Osteoblast (primary cell): ENCODE data around the gene SCAND1. TPM values are rescaled to one million over a fixed set of nuclear protein-coding genes. Genes with fewer than 3 reads are reported as not detected.
"Not testable (repeated sequence)": the region's sequence is repeated elsewhere in the genome, so short reads cannot be mapped to it uniquely, and the experiment has no call there.

ENCODE experiments used
- DNase-seq: peaks from one replicate; pipeline ENCODE4 v3.0.0; 2011; ENCODE audit warnings: low spot score, mixed read lengths; ENCODE audit not compliant: insufficient read length; ENCODE audit errors: missing footprints
- H2AFZ ChIP-seq: 2 replicates; pipeline ENCODE4 v1.6.0; 2011; ENCODE audit warnings: mild to moderate bottlenecking, low read length
- H3K27ac ChIP-seq: 2 replicates; pipeline ENCODE4 v1.5.1; 2011; ENCODE audit warnings: mild to moderate bottlenecking, low read depth, low read length, moderate library complexity
- H3K27me3 ChIP-seq: 2 replicates; pipeline ENCODE4 v1.6.0; 2012; ENCODE audit warnings: mild to moderate bottlenecking, control low read depth, inconsistent platforms, low read length, moderate library complexity; ENCODE audit not compliant: insufficient read depth
- H3K36me3 ChIP-seq: 2 replicates; pipeline ENCODE4 v1.5.1; 2011; ENCODE audit warnings: mild to moderate bottlenecking, low read length, control low read depth, moderate library complexity; ENCODE audit not compliant: insufficient read depth
- H3K4me1 ChIP-seq: 2 replicates; pipeline ENCODE4 v1.5.1; 2011; ENCODE audit warnings: mild to moderate bottlenecking, low read length, control low read depth, moderate library complexity; ENCODE audit not compliant: insufficient read depth
- H3K4me2 ChIP-seq: 2 replicates; pipeline ENCODE4 v1.6.0; 2011; ENCODE audit warnings: mild to moderate bottlenecking, low read length; ENCODE audit not compliant: insufficient read depth
- H3K4me3 ChIP-seq: fragments of 200-600 bp; sonication (generic); 3 replicates; pipeline ENCODE4 v1.5.1; 2012; ENCODE audit warnings: mild to moderate bottlenecking, low read length, inconsistent platforms; ENCODE audit not compliant: insufficient read depth
- H3K79me2 ChIP-seq: 2 replicates; pipeline ENCODE4 v1.6.0; 2012; ENCODE audit warnings: mild to moderate bottlenecking, low read length, control low read depth, inconsistent platforms; ENCODE audit not compliant: insufficient read depth
- H3K9me3 ChIP-seq: 2 replicates; pipeline ENCODE4 v1.5.1; 2011; ENCODE audit warnings: low read depth, low read length, control low read depth
- H4K20me1 ChIP-seq: 2 replicates; pipeline ENCODE4 v1.6.0; 2012; ENCODE audit warnings: mild to moderate bottlenecking, low read length, control low read depth; ENCODE audit not compliant: insufficient read depth
- CTCF ChIP-seq: IDR thresholded peaks from 2 replicates; pipeline ENCODE4 v1.5.1; 2011; ENCODE audit warnings: mild to moderate bottlenecking, low read depth, low read length, moderate library complexity; ENCODE audit errors: extremely low read depth
- total RNA-seq: library from RNA; depleted of rRNA; stranded (reverse); fragments of >200 nt; gene quantifications from 2 replicates; pipeline ENCODE4 v1.2.3, GENCODE V29; 2012

SCAND1 gene
- total RNA-seq, 1 donor: 74.6 TPM

DNA sequence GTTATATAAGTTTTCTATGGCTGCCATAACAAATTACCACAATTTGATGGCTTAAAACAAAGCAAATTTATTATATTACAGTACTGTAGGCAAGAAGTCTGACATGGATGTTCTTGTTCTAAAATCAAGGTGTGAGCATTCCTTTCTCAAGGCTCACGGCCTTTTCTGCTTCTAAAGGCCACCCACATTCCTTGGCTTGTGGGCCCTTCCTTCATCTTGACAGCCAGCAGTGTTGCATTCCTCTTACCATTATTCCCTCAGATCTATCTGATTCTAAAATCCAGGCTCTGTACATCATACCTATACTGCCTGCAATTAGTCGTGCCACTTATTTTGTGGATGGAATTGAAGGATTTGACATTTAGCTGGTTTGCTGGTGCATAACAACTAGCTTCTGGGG, 17.7 kb upstream of the SCAND1 start:
- H3K36me3 ChIP-seq: no peaks in the 10 kb centered on the region
- no peaks in the 10 kb centered on the region for H3K9me3 ChIP-seq
- H3K4me1 ChIP-seq: no peaks in the 10 kb centered on the region
- H3K27me3 ChIP-seq: no peaks in the 10 kb centered on the region
- H3K4me2 ChIP-seq: no peak overlapping the region
- DNase-seq: no peak
- H3K4me3 ChIP-seq: no peak overlapping the region
- no peak overlapping the region for H2AFZ ChIP-seq
- H3K27ac ChIP-seq: no peak overlapping the region
- no peaks in the 10 kb centered on the region for H4K20me1 ChIP-seq
- no peak for TF ChIP-seq CTCF
- no peaks in the 10 kb centered on the region for H3K79me2 ChIP-seq

DNA sequence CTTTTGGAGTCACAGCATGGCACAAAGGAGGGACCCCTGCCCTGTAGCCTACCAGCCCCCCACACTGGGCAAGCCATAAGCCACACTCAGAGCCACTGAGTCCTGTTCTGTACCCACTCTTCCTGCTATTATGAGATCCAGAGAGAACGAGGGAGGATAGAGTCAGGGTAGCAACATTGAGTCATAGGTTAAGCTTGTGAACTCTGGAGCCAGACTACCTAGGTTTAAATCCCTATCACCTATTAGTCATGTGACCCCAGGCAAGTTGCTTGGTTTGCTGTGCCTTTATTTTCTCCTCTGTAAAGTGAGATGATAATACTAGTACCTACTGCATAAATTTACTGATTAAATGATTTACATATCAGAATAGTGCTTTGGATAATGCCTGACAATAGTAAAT, 14.6 kb upstream of the SCAND1 start:
- no peaks in the 10 kb centered on the region for H3K27me3 ChIP-seq
- H3K36me3 ChIP-seq: no peaks in the 10 kb centered on the region
- no peaks in the 10 kb centered on the region for H4K20me1 ChIP-seq
- H2AFZ ChIP-seq: no peak overlapping the region
- no peak overlapping the region for H3K4me2 ChIP-seq
- H3K79me2 ChIP-seq: no peaks in the 10 kb centered on the region
- H3K4me1 ChIP-seq: no peaks in the 10 kb centered on the region
- H3K4me3 ChIP-seq: no peak overlapping the region
- no peak overlapping the region for H3K27ac ChIP-seq
- no peak for DNase-seq
- TF ChIP-seq CTCF: no peak
- H3K9me3 ChIP-seq: no peaks in the 10 kb centered on the region

- TF ChIP-seq CTCF: no peak
- no peak within 1 kb of the TSS for H3K4me3 ChIP-seq
- no peak within 1 kb of the TSS for H2AFZ ChIP-seq
These were observed 13.8 kb upstream of the SCAND1 start, which contains the start of gene CNBD2 for GRCh38 chr20:35967979-35968640. CNBD2 (plus strand) TSS chr20:35968590; CDS start chr20:35968763, 173 bp downstream.

DNA sequence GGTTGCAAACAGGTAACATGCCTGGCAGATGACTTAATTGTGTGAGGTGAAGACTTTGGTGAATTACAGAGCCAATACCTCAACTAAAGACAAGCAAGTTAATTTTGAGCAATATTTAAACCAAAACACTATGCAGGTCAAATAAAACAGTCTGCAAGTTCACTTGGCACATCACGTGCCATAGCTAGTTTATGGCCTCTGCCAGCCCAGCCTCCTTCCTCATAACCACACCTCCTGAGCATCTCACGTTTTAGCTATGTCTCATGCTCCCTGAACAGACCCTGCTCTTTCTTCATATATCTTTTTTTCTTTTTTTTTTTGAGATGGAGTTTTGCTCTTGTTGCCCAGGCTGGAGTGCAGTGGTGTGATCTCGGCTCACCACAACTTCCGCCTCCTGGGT, 9.6 kb upstream of the SCAND1 start:
- H3K36me3 ChIP-seq: no peaks in the 10 kb centered on the region
- H3K4me2 ChIP-seq: no peak overlapping the region
- no peak overlapping the region for H3K27ac ChIP-seq
- no peak overlapping the region for H3K4me3 ChIP-seq
- no peaks in the 10 kb centered on the region for H3K9me3 ChIP-seq
- no peaks in the 10 kb centered on the region for H4K20me1 ChIP-seq
- H2AFZ ChIP-seq: no peak overlapping the region
- H3K4me1 ChIP-seq: no peaks in the 10 kb centered on the region
- H3K79me2 ChIP-seq: no peaks in the 10 kb centered on the region
- H3K27me3 ChIP-seq: no peaks in the 10 kb centered on the region
- DNase-seq: no peak
- no peak for TF ChIP-seq CTCF

More at GRCh38 chr20:35967979-35968640, 13.8 kb upstream of the SCAND1 start, which contains the start of gene CNBD2:
- H3K4me1 ChIP-seq: no peaks in the 10 kb centered on the region
- no peaks in the 10 kb centered on the region for H3K9me3 ChIP-seq
- H3K27me3 ChIP-seq: no peaks in the 10 kb centered on the region
- no peaks in the 10 kb centered on the region for H4K20me1 ChIP-seq
- no peaks in the 10 kb centered on the region for H3K36me3 ChIP-seq
- H3K27ac ChIP-seq: no peak within 1 kb of the TSS
- no peak for DNase-seq
- H3K4me2 ChIP-seq: no peak within 1 kb of the TSS
- H3K79me2 ChIP-seq: no peaks in the 10 kb centered on the region

- H3K36me3 ChIP-seq, H4K20me1 ChIP-seq, H3K27me3 ChIP-seq, H3K9me3 ChIP-seq, H2AFZ ChIP-seq, H3K27ac ChIP-seq, H3K79me2 ChIP-seq, DNase-seq, H3K4me1 ChIP-seq, H3K4me2 ChIP-seq, H3K4me3 ChIP-seq: not testable (repeated sequence)
These were observed 5.0 kb upstream of the SCAND1 start for GRCh38 chr20:35959291-35959690.
